Activated CD4-positive, alpha-beta T cell treated with anti-CD3 and anti-CD28 coated beads, Interleukin-2, amount 10 ng/mL, durations not matched to agents 24 days and 14 days (primary cell): ENCODE results near the gene TMEM125. TPM values are rescaled to one million over a fixed set of nuclear protein-coding genes. Genes with fewer than 3 reads are reported as not detected.

Experiments used
- total RNA-seq: library from RNA; stranded (reverse); gene quantifications from 2 replicates; pipeline ENCODE4 v1.2.3, GENCODE V29; 2022

TMEM125 gene
- total RNA-seq, 1 donor from 2014 or later: not detected

Other genes starting within 250 kb of the TMEM125 start
- gene EBNA1BP2, start 97.7 kb upstream of the TMEM125 start, total RNA-seq: 134 and 135 TPM in 2 replicates
- gene CFAP57, start 97.7 kb upstream of the TMEM125 start, total RNA-seq: 0.40 TPM in 1 of 2 replicates, not detected in the other
- gene C1orf210, start 15.6 kb downstream of the TMEM125 start, total RNA-seq: not detected in 2 replicates
- gene TIE1, start 31.0 kb downstream of the TMEM125 start, total RNA-seq: 0.23 and 0.40 TPM in 2 replicates
- not detected in 2 replicates for gene MPL, start 67.8 kb downstream of the TMEM125 start, total RNA-seq
- 84.3 and 86.9 TPM in 2 replicates for gene CDC20, start 89.0 kb downstream of the TMEM125 start, total RNA-seq
- gene ELOVL1, start 98.0 kb downstream of the TMEM125 start, total RNA-seq: 76.8 and 85.1 TPM in 2 replicates
- gene MED8, start 119.8 kb downstream of the TMEM125 start, total RNA-seq: 39.6 and 45.1 TPM in 2 replicates
- 54.0 and 56.2 TPM in 2 replicates for gene SZT2, start 119.9 kb downstream of the TMEM125 start, total RNA-seq
- gene HYI, start 183.9 kb downstream of the TMEM125 start, total RNA-seq: 14.8 and 15.1 TPM in 2 replicates